Measurements from ENCODE around the gene HELZ.

- TF ChIP-seq, protein P1, sequence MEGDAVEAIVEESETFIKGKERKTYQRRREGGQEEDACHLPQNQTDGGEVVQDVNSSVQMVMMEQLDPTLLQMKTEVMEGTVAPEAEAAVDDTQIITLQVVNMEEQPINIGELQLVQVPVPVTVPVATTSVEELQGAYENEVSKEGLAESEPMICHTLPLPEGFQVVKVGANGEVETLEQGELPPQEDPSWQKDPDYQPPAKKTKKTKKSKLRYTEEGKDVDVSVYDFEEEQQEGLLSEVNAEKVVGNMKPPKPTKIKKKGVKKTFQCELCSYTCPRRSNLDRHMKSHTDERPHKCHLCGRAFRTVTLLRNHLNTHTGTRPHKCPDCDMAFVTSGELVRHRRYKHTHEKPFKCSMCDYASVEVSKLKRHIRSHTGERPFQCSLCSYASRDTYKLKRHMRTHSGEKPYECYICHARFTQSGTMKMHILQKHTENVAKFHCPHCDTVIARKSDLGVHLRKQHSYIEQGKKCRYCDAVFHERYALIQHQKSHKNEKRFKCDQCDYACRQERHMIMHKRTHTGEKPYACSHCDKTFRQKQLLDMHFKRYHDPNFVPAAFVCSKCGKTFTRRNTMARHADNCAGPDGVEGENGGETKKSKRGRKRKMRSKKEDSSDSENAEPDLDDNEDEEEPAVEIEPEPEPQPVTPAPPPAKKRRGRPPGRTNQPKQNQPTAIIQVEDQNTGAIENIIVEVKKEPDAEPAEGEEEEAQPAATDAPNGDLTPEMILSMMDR (IDR thresholded peaks at IDR 0.05; ENCODE audit: low read depth, low read length, missing input control) = no peak
- no peak for TF ChIP-seq YY1 (IDR thresholded peaks at IDR 0.05)
- TF ChIP-seq, protein P2, sequence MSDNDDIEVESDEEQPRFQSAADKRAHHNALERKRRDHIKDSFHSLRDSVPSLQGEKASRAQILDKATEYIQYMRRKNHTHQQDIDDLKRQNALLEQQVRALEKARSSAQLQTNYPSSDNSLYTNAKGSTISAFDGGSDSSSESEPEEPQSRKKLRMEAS (IDR thresholded peaks at IDR 0.05) = no peak
- no peak for TF ChIP-seq RXRA (IDR thresholded peaks at IDR 0.05)
- TF ChIP-seq NR2F2 (IDR thresholded peaks at IDR 0.05) = no peak
- TF ChIP-seq TAF1 (conservative IDR thresholded peaks at IDR 0.05) = no peak
- no peak for TF ChIP-seq SP1 (IDR thresholded peaks at IDR 0.05)
- TF ChIP-seq JUND (IDR thresholded peaks at IDR 0.05) = no peak
- TF ChIP-seq REST (IDR thresholded peaks at IDR 0.05) = no peak
- no peak for TF ChIP-seq RAD21 (IDR thresholded peaks at IDR 0.05)
- no peak for TF ChIP-seq EGR1 (IDR thresholded peaks at IDR 0.05; ENCODE audit: low read depth in 2 of 2)
- no peak for TF ChIP-seq HNF4G (IDR thresholded peaks at IDR 0.05)
- TF ChIP-seq ATF3 (IDR thresholded peaks at IDR 0.05) = no peak
- TF ChIP-seq GABPA (IDR thresholded peaks at IDR 0.05 in 1 of 2, conservative IDR thresholded peaks at IDR 0.05 in 1 of 2) = no peak
Observed at GRCh38 chr17:67145183-67145805, 99.7 kb downstream of the HELZ start.
